SK-N-SH (cell line): ENCODE data around the gene HSPA12A.

Experiments used
- EP300 ChIP-seq, 2 experiments: IDR thresholded peaks; 2 replicates each; pipeline versions ENCODE4 v1.4.0 to v1.6.1; 2012; ENCODE audit warnings: borderline replicate concordance in 1 of 2, low read depth in 1 of 2, low read length in 1 of 2
- POLR2AphosphoS5 ChIP-seq: IDR thresholded peaks from 2 replicates; pipeline ENCODE4 v1.6.1; 2012; ENCODE audit warnings: low read depth, low read length
- SMC3 ChIP-seq: IDR thresholded peaks from 2 replicates; pipeline ENCODE4 v1.6.1; 2012; ENCODE audit warnings: low read depth, low read length, improper control_type of control experiment
- TF ChIP-seq, protein P1 (sequence below): fragments of 200-600 bp; sonication (generic); IDR thresholded peaks from 2 replicates; pipeline ENCODE4 v1.6.1; 2017; ENCODE audit warnings: antibody characterized with exemption, mild to moderate bottlenecking, moderate library complexity

DNA sequence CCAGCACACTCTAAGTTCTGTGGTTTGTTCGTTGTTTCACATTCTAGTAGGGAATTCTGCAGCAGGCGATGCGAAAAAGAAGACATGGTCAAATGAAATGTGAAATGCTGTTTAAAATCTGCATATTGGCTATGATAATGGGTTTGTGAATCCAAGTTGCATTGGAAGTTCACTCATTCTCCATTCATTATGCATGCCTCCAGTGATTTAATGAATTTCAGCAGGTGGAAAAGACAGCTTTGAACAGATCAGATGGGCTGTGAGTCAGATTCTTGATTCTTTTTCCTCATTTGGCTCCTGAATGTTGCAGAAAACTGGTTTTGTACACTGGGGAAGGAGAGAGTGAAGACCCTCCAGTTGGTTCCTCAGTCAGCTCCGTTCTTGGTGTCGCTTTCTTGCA, 69.5 kb downstream of the HSPA12A start:
- TF ChIP-seq, protein P1, sequence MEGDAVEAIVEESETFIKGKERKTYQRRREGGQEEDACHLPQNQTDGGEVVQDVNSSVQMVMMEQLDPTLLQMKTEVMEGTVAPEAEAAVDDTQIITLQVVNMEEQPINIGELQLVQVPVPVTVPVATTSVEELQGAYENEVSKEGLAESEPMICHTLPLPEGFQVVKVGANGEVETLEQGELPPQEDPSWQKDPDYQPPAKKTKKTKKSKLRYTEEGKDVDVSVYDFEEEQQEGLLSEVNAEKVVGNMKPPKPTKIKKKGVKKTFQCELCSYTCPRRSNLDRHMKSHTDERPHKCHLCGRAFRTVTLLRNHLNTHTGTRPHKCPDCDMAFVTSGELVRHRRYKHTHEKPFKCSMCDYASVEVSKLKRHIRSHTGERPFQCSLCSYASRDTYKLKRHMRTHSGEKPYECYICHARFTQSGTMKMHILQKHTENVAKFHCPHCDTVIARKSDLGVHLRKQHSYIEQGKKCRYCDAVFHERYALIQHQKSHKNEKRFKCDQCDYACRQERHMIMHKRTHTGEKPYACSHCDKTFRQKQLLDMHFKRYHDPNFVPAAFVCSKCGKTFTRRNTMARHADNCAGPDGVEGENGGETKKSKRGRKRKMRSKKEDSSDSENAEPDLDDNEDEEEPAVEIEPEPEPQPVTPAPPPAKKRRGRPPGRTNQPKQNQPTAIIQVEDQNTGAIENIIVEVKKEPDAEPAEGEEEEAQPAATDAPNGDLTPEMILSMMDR = no peak
- TF ChIP-seq SMC3 = no peak
- no peak for TF ChIP-seq POLR2AphosphoS5
- no peak for TF ChIP-seq EP300 (IDR thresholded peaks at IDR 0.05; ENCODE audit: borderline replicate concordance in 1 of 2, low read depth in 1 of 2, low read length in 1 of 2)
